Measurements from ENCODE around the gene RFX5.
"Not testable (repeated sequence)": the region's sequence is repeated elsewhere in the genome, so short reads cannot be mapped to it uniquely, and the experiment has no call there.

Gene RFX5

DNA sequence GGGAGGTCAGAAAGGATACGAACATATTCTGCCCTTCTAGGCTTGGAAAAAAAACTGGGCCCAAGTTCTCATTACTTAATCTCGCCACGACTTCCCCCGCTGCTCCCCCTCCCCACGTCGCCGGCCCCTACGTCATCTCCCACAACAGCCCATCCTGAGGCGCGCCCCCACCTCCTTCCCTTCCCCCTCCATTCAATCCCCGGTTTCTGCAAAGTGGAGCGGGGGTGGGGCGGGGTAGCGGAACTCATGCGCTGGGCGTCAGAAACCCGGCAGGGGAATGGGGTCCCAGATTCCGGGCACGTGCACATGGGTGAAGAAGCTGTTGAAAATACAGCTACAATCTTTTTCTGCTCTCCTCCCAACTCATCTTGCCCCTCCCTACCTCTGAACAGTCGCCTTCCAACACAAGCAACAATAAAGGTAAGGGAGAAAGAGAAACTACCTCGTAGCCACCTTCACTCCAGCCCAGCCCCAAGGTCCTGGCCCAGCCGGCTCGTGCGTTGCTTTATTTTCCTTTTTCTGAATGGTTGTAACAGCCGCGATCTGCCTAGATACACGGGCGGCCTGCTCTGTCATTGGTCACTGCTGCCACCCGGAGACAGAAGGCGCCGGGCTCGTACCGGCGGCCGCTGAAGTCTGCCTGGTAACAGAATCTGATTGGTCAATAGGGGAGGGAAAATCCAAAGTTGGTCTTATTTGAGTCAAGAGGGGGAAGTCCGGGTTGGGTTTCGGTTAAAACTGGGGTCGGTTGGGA lies at the start of gene RFX5:
Gene RFX5 (minus strand): TSS at position 484 of the 754 bp plus-strand sequence. CDS start 932 bp downstream, outside the sequence.
- peak; percentile 99 for DNase-seq (ENCODE audit: low read depth, low spot score)

DNA sequence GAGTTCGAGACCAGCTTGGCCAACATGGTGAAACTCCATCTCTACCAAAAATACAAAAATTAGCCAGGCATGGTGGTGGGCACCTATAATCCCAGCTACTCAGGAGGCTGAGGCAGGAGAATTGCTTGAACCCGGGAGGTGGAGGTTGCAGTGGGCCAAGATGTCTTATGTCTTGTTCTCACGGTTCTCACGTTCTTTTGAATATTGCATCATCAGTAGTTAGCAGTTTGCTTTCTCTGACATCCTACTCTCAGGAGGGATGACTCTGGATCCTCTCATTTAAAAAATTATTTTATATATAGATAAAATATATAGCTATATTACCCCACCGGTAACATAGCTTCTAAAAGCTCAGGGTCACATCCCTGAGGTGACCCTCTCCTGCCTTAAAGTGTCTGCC lies 49.2 kb upstream of the RFX5 start:
- not testable (repeated sequence) for DNase-seq (ENCODE audit: low read depth, low spot score)

DNA sequence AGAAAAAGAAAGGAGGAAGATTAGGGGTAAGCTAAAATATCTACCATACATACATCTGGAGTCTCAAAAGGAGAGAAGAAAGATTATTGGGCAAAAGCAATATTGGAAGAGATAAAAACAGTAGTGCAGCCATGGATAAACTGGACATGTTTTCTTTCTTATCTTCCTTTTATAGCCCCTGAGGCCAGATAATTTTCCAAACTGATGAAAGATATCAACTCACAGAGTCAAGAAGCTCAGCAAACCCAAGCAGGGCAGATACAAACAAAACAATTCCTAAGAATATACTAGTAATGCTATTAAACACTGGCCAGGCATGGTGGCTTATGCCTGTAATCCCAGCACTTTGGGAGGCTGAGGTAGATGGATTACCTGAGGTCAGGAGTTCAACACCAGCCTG lies 46.5 kb upstream of the RFX5 start:
- no peak for DNase-seq (ENCODE audit: low read depth, low spot score)

DNA sequence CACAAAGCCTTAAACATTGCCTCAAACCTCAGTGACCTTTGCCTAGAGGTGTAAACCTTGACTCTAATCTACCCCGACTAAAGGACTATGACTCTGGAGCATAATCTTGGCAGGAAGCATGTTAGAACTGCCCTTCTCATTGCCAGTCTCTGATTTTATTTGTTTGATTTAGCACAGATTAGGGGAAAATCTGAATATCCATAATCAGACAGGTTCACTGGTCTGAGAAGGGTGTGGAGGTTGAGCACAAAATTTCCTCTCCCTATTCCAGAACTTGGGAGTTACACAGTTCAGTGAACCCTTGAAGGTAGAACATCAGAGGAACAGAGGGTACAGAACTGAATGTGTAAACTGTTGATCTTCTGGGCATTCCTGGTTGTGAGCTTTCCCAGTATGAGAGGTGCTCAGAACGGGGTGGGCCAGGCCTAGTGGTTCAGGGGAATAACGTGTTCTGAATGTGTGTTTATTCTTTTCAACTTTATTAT lies 44.1 kb upstream of the RFX5 start:
- no peak for DNase-seq (ENCODE audit: low read depth, low spot score)

DNA sequence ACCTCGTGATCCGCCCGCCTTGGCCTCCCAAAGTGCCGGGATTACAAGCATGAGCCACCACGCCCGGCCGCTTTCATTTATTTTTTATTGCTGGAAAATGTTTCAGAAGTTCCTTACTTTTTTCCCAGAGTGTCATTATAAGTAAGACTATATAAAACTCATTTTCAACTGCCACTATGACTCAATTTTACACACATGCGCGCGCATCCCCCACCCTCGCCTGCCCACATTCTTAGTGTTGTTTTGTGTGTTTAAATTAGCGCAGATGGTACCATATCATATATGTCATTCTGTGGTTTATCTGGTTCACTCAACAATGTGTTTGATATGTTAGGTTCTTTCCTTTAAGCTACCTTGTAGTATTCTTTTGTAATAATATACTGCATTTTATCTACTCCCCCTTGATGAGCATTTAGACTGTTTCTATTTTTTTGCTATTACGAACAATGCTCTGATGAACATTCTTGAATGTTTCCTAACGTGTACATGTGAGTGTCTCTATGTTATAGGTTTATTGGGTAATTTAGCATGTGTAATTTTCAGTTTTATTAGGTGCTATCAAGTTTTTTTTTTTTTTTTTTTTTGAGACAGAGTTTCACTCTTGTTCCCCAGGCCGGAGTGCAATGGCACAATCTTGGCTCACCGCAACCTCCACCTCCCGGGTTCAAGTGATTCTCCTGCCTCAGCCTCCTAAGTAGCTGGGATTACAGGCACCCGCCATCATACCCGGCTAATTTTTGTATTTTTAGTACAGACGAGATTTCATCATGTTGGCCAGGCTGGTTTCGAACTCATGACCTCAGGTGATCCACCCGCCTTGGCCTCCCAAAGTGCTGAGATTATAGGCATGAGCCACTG lies 43.4 kb upstream of the RFX5 start:
- DNase-seq (ENCODE audit: low read depth, low spot score) = not testable (repeated sequence)

DNA sequence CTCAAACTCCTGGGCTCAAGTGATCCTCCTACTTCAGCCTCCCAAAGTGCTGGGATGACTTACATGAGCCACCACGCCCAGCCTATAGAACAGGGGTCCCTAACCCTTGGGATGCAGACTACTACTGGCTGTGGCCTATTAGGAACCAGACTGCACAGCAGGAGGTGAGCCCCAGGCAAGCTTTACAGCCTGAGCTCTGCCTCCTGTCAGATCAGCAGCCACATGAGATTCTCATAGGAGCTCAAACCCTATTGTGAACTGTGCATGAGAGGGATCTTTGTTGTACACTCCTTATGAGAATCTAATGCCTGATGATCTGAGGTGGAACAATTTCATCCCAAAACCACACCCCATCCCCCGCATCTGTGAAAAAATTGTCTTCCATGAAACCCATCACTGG lies 39.0 kb upstream of the RFX5 start:
- peak; percentile 41 for DNase-seq (ENCODE audit: low read depth, low spot score)

DNA sequence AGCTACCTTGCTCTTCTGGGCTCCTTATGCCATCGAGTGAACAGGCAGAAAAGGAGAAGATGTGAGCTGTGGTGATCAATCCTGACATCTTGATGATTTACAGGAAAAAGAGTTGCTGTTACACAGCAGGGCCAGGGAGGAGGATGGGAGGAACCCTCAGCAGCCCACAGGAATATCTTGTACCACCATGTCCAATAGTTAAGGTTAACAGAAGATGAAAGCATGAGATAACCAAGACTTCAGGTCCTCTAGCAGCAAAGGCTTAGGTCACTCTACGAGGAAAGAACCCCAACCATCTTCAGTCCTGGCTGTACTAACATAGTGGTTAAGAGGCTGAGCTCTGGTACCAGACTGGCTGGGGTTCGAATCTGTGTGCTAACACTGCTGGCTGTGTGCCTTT lies 37.5 kb upstream of the RFX5 start:
- no peak for DNase-seq (ENCODE audit: low read depth, low spot score)

DNA sequence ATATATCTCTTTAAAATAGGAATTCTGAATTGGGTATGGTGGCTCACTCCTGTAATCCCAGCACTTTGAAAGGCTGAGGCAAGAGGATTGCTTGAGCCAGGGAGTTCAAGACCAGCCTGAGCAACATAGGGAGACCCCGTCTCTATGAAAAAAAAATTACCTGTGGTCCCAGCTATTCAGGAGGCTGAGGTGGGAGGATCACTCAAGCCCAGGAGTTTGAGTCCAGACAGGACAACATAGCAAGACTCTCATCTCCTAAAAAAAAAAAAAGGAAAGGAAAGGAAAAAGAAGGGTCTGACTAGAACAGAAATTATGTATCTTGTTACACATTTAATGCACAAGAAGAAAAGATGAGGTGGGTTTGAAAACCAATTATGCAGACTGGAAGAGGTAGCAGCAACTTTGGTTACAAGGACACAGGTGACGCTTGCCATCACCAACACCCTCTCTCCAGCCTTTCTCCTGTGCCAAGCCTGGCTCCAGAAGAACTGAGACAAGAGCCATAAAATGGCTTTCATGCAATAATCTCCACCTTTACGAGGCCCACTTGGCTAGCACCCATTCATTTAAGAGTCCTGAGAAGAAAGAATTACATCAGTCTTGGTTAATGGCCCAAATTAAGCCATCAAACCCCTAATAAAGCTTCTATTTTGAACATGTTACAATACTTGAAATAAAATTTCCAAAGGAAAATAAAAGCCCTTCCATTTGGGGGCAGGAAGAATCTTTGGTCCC lies 30.3 kb upstream of the RFX5 start:
- DNase-seq (ENCODE audit: low read depth, low spot score) = no peak

DNA sequence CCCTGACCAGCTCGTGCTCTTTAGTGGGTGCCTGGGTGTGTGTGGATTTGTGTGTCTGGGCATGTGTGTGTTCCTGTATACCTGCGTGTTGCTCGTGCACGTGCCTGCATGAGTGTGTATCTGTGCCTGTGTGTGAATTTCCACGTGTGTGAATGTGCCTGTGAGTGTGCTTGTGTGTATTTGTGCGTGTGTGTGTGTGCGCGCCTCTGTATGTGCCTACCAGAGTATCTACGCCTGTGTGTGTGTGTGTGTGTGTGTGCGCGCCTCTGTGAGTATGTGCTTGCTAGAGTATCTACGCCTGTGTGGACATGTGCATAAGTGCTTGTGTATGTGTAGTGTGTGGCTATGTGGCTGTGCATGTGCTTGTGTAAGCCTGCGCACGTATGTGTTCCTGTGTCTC lies 26.1 kb upstream of the RFX5 start:
- DNase-seq (ENCODE audit: low read depth, low spot score) = no peak

DNA sequence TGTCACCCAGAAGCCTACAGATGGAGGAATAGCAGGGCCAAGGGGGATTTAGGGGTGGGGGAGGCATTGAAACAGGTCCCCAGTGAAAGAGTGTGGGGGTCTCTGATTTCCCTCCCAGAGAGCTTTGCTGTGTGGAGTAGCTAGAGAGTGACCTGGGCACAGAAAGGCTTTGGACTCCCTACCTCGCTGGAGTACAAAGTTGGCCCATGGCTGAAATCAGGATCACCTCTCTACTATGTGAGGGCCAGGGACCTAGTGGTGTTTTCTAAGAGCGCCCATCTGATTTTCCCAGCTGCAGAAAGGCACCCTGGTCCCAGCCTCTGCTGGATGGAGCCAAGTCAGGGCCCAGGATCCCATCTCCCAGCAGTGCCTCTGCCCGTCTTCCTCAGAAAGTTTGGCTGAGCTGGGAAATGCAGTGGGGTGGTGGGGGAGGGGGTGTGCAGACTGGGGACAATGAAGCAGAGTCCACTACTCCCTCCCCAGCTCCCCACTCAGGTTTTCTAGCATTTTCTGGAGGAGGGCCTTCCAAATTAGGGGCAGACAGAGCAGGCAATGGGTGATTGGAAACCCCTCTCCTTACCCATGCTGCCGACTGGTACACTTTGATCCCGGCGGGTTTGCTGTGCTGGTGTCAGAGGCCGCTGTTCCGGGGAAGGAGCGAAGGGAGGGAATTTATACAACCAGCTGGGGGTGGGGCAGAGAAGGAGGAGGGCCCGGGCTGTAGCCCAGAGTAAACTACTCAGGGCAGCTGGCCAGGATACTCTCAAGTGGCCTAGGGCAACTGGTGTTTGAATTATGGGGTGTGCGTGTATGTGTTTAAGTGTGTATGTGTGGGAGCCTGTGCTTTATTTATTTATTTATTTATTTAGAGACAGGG lies 25.2 kb upstream of the RFX5 start, which contains the start of gene SELENBP1:
Gene SELENBP1 (minus strand): TSS at position 648 of the 877 bp plus-strand sequence. CDS start 64 bp downstream, at position 584.
- DNase-seq (ENCODE audit: low read depth, low spot score) = peak; percentile 83

DNA sequence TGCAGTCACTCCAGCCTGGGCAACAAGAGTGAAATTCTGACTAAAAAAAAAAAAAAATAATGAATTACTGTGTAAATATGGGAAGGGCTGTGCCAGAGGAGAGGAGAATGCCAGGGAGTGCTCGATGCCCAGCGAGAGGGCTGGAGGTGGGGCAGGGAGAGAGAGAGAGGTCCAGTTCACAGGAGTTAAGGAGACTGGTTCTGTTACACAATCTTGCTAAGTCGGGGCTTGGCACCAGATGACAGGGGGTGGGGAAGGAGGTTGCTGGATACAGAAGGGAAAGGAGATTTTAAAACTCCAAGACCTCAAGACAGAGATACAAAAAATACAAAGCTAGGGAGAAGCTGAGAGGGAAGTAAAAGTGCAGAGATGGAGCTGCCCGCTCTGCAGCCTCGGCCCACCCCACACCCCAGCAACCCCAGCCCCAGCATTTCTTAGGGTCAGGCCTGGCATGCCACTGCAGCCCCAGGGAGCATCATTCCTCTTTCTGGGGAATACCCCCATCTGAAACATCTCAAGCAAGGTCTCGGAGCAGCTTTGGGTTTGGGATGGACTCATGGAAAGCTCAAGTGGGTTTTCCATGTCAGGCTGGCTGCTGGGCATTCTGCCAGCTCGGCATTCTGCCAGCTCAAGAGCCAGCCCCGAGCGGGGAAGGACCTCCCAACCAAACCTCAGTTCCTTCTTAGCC lies 24.5 kb upstream of the RFX5 start:
- DNase-seq (ENCODE audit: low read depth, low spot score) = no peak

DNA sequence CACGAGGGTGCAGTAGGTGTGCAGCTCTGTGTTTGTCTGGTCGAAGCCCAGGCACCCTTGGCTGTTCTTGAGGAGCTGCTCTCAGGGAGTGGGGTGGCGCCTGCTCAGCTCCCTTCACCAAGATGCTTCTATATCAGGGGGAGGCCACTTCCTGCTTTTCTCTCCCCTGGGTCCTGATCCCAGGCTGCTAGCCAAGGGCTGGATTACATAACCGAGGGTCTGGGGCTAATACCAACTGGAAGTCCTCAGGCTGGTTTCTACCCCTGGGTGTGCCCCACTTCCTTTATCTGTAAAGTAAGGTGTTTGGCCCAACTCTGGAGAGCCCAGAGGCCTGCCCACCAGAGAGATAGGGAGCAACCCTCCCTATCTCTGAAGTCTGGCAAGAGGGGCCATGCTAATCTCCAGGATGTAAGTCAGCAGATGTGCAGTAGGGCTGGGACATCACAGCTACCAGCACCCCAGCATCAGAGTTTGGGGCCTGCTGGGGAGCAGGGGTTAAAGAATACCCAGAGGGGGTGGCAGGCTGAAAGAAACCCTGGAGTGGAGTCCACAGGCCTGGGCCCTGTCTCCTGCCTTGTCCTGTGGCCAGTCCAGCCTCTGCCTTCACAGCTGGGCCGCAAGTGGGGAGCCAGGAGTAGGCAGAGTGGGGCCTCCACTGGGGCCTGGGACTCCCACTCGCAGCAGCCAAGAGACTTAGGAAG lies 23.3 kb upstream of the RFX5 start:
- DNase-seq (ENCODE audit: low read depth, low spot score) = no peak

DNA sequence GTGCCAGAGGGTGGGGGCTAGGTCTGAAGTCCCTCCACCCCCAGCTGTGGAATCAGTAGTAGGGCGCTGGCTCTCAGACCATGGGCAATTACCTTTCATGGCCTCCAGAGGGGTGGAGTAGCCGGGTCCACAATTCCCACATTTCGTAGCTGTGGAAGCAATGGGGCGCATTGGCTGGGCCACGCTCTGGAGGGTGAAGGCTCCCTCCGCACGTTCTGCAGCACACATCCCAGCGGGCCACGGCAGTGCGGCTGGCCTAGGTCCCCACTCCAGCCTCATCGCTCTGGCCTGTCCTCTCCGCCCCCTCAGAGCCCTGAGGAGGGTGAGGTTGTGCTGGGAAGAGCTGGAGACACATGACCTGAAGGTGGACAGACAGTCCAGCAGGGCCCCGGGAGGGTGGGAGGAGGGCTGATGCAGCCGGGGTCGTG lies 22.6 kb upstream of the RFX5 start:
- no peak for DNase-seq (ENCODE audit: low read depth, low spot score)

DNA sequence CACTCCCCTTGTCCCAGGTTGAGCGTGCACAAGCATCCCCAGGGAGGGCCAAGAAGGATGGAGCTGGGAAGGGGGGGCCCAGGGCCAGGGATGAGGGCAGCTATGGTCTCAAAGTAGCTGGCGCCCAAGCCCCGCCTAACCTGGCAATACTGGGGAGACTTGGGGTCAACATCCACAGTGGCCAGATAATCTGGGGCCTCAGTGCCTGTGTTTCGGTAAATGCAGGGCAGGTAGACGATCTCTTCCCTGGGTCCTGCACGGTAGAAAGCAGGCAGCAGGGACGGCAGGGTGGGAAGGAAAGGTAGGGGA lies 22.2 kb upstream of the RFX5 start:
- DNase-seq (ENCODE audit: low read depth, low spot score) = no peak

DNA sequence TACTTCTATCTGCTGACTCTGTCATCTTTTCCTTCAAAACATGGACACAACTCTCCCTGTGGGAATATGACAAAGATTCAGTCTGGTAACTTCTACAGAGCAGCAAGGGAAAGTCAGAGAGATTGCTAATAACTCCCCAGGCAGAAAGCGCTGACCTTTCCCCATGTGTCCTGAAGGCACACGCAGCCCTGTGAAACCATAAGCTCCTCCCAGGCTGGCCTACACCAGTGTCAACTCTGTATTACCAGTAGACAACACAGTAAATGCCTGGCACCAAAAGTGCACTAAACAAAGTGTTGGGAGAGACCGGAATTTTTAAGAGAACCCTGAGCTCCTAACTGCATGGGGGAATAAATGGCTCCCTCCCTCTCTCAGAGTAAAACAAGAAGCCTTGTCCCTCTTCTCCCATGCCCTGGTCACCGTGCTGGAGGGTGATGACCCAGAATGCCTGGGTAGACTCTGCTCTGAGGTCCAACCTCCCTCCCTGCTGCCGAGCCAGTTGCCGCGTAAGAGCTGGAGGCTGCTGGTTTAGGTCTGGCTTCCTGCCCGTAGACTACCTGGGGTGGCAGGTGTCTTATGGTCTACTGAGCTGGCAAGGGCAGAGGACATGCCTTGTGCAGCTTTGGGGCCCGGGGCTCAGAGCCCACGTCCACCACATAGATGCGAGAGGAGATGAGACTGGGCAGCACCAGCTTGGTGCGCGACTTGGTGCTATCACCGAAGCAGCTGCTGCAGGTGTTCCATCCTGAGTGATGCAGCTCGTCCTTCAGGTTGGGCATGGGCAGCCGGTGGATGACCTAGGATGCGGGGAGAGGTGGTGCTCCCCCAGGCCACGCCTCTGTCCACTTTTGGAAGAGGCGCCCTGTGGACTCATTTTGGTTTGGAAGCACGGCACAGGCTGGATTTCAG lies 21.6 kb upstream of the RFX5 start:
- DNase-seq (ENCODE audit: low read depth, low spot score) = no peak

DNA sequence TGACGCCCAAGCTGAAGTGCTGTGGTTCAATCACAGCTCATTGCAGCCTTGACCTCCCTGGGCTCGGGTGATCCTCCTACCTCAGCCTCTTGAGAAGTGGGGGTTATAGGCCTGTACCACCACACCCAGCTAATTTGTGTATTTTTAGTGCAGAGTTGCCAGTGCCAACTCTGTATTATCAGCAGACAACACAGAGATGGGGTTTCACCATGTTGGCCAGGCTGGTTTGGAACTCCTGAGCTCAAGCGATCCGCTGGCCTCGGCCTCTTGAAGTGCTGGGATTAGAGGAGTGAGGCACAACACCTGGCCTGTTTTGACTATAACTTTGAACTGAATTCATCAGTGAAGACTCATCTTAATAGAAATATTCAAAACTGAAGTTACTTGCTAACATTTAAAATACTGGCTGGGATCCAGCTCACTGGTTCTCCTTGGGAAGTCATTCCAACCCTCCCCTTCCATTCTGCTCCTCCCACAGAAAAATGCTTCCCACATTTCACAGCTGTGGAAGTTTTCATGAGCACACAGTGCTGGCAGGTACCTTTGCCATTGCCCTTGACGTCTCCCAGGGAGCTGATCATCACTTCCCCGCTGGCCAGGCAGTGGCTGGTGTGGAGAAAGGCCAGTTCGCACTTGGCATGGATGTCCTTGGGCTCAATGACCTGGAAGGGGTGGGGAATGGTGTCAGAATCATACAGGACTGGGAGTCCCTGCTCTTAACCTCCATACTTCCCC lies 20.8 kb upstream of the RFX5 start:
- no peak for DNase-seq (ENCODE audit: low read depth, low spot score)

DNA sequence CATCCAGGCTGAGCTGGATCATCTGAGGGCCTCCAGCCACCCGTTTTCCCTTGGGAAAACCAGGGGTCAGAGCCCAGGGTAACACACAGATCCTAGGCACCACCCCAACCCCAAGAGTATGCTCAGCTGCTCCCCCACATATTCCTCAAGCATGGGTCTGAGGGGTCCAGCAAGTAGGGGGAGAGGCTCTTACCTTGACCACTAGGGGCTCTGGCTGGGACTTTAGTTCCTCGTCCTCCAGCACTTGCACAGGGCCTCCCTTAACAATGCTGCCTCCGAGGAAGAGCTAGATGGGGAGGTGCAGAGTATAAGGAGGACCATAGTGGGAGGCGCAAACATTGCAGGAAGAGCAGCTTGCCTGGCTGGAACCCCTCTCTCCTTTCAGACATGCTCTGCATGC lies 17.9 kb upstream of the RFX5 start:
- no peak for DNase-seq (ENCODE audit: low read depth, low spot score)
